GM23248 (cell line): ENCODE measurements around the gene DVL3.

Source experiments
- EZH2 ChIP-seq: fragments of 200-600 bp; sonication (generic); IDR thresholded peaks from 2 replicates; pipeline ENCODE4 v1.6.1; 2018; ENCODE audit warnings: antibody characterized with exemption, mild to moderate bottlenecking; ENCODE audit not compliant: insufficient read depth, poor library complexity, severe bottlenecking
- EZH2phosphoT487 ChIP-seq: fragments of 200-600 bp; sonication (generic); IDR thresholded peaks from 2 replicates; pipeline ENCODE4 v1.6.1; 2018; ENCODE audit warnings: antibody characterized with exemption, moderate library complexity, mild to moderate bottlenecking, low read depth; ENCODE audit not compliant: insufficient read depth

- no peak for TF ChIP-seq EZH2
- no peak for TF ChIP-seq EZH2phosphoT487
Observed at GRCh38 chr3:184167786-184168185, 12.6 kb downstream of the DVL3 start.
